Measurements from ENCODE around the gene STAU1.
"Not testable (repeated sequence)": the region's sequence is repeated elsewhere in the genome, so short reads cannot be mapped to it uniquely, and the experiment has no call there.

Gene STAU1

GRCh38 chr20:49091104-49091503, 97.0 kb downstream of the STAU1 start:
- H3K9me3 ChIP-seq (ENCODE audit: low read length) = no peaks in the 10 kb centered on the region
- H3K4me3 ChIP-seq (ENCODE audit: low read depth in 1 of 2, low read length in 2 of 2) = no peak overlapping the region
- H3K27ac ChIP-seq (ENCODE audit: low read depth, low read length) = no peak overlapping the region
- H3K9ac ChIP-seq (ENCODE audit: low read length) = no peak overlapping the region
- H3K36me3 ChIP-seq (ENCODE audit: insufficient read depth, low read length) = peaks cover 59% of the 10 kb centered on the region
- H3K4me1 ChIP-seq (ENCODE audit: insufficient read depth, low read length) = no peaks in the 10 kb centered on the region
- no peaks in the 10 kb centered on the region for H3K27me3 ChIP-seq (ENCODE audit: control insufficient read depth in 1 of 2, insufficient read depth in 2 of 2, low read length in 2 of 2)

GRCh38 chr20:49082295-49082694, 105.8 kb downstream of the STAU1 start:
- peaks cover 45% of the 10 kb centered on the region for H3K36me3 ChIP-seq (ENCODE audit: insufficient read depth, low read length)
- H3K27ac ChIP-seq (ENCODE audit: low read depth, low read length) = not testable (repeated sequence)

GRCh38 chr20:49078310-49078709, 109.8 kb downstream of the STAU1 start:
- no peaks in the 10 kb centered on the region for H3K9me3 ChIP-seq (ENCODE audit: low read length)
- H3K27ac ChIP-seq (ENCODE audit: low read depth, low read length) = no peak overlapping the region
- no peak overlapping the region for H3K4me3 ChIP-seq (ENCODE audit: low read depth in 1 of 2, low read length in 2 of 2)
- no peak overlapping the region for H3K9ac ChIP-seq (ENCODE audit: low read length)
- no peaks in the 10 kb centered on the region for H3K4me1 ChIP-seq (ENCODE audit: insufficient read depth, low read length)
- no peaks in the 10 kb centered on the region for H3K27me3 ChIP-seq (ENCODE audit: control insufficient read depth in 1 of 2, insufficient read depth in 2 of 2, low read length in 2 of 2)
- H3K36me3 ChIP-seq (ENCODE audit: insufficient read depth, low read length) = peaks cover 36% of the 10 kb centered on the region

More at GRCh38 chr20:49082295-49082694, 105.8 kb downstream of the STAU1 start:
- not testable (repeated sequence) for H3K9me3 ChIP-seq (ENCODE audit: low read length); H3K4me3 ChIP-seq (ENCODE audit: low read depth in 1 of 2, low read length in 2 of 2); H3K9ac ChIP-seq (ENCODE audit: low read length); H3K4me1 ChIP-seq (ENCODE audit: insufficient read depth, low read length); H3K27me3 ChIP-seq (ENCODE audit: control insufficient read depth in 1 of 2, insufficient read depth in 2 of 2, low read length in 2 of 2)

GRCh38 chr20:49074521-49074920, 113.6 kb downstream of the STAU1 start:
- Histone ChIP-seq H3K9ac (ENCODE audit: low read length) (no peak overlapping the region), H3K36me3 (ENCODE audit: insufficient read depth, low read length) (peaks cover 37% of the 10 kb centered on the region), H3K4me3 (ENCODE audit: low read depth in 1 of 2, low read length in 2 of 2) (no peak overlapping the region), H3K4me1 (ENCODE audit: insufficient read depth, low read length) (no peaks in the 10 kb centered on the region), H3K27me3 (ENCODE audit: control insufficient read depth in 1 of 2, insufficient read depth in 2 of 2, low read length in 2 of 2) (no peaks in the 10 kb centered on the region), H3K27ac (ENCODE audit: low read depth, low read length) (no peak overlapping the region), H3K9me3 (ENCODE audit: low read length) (no peaks in the 10 kb centered on the region)
